NT2/D1 (cell line): ENCODE results near the gene DISC1.

ENCODE experiments used
- SUZ12 ChIP-seq: IDR thresholded peaks from 2 replicates; pipeline ENCODE4 v1.6.1; 2011; ENCODE audit not compliant: insufficient read length, insufficient read depth; ENCODE audit errors: extremely low read depth
- YY1 ChIP-seq: IDR thresholded peaks from 2 replicates; pipeline ENCODE4 v1.6.1; 2011; ENCODE audit not compliant: insufficient read length, insufficient read depth

- TF ChIP-seq SUZ12 (no peak), YY1 (no peak)
Observed at GRCh38 chr1:231653632-231654031, 27.0 kb downstream of the DISC1 start.
